Activated T-helper 9 cell treated with anti-CD3 and anti-CD28 coated beads, Interleukin-2, amount 50 U/mL, for 16 hours (primary cell): ENCODE data around the gene AKT1.
"Not testable (repeated sequence)": the region's sequence is repeated elsewhere in the genome, so short reads cannot be mapped to it uniquely, and the experiment has no call there.

Experiments used
- DNase-seq: peaks from one replicate; pipeline ENCODE4 v3.0.0-alpha.2; 2020; ENCODE audit warnings: low read depth

AKT1 gene

DNA sequence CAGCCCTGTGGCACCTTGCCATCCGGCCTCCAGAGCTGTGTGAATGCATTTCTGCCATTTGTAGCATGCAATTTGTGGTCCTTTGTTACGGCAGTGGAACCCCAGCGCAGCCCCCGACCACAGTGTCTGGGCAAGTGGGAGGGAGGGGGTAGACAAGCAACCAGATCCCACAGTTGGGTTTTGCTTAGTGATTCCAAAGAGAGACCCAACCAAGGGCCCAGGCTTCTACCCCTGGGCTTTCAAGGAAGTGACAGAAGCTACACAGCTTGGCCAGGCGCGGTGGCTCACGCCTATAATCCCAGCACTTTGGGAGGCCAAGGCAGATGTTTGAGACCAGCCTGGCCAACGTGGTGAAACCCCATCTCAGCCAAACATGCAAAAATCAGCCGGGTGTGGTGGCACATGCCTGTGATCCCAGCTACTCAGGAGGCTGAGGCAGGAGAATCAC lies 23.2 kb upstream of the AKT1 start:
- no peak for DNase-seq

- no peak for DNase-seq
Observed at GRCh38 chr14:104817930-104818713, 22.6 kb upstream of the AKT1 start.

- no peak for DNase-seq
Observed at GRCh38 chr14:104816616-104816884, 21.0 kb upstream of the AKT1 start.

DNA sequence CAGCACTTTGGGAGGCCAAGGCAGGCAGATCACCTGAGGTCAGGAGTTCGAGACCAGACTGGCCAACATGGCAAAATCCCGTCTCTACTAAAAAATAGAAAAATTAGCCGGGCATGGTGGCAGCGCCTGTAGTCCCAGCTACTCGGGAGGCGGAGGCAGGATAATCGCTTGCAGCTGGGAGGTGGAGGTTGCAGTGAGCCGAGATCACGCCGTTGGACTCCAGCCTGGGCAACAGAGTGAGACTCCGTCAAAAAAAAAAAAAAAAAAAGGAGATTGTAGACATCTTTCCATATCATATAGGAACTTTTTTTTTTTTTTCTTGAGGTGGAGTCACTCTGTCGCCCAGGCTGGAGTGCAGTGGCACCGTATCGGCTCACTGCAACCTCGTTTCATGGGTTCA lies 19.2 kb upstream of the AKT1 start:
- DNase-seq, result not testable (repeated sequence)

- DNase-seq, result no peak
Observed at GRCh38 chr14:104813286-104813685, 17.7 kb upstream of the AKT1 start.

GRCh38 chr14:104810316-104810715 lies 14.8 kb upstream of the AKT1 start:
- DNase-seq, result no peak

GRCh38 chr14:104808456-104808855 lies 12.9 kb upstream of the AKT1 start:
- no peak for DNase-seq

DNA sequence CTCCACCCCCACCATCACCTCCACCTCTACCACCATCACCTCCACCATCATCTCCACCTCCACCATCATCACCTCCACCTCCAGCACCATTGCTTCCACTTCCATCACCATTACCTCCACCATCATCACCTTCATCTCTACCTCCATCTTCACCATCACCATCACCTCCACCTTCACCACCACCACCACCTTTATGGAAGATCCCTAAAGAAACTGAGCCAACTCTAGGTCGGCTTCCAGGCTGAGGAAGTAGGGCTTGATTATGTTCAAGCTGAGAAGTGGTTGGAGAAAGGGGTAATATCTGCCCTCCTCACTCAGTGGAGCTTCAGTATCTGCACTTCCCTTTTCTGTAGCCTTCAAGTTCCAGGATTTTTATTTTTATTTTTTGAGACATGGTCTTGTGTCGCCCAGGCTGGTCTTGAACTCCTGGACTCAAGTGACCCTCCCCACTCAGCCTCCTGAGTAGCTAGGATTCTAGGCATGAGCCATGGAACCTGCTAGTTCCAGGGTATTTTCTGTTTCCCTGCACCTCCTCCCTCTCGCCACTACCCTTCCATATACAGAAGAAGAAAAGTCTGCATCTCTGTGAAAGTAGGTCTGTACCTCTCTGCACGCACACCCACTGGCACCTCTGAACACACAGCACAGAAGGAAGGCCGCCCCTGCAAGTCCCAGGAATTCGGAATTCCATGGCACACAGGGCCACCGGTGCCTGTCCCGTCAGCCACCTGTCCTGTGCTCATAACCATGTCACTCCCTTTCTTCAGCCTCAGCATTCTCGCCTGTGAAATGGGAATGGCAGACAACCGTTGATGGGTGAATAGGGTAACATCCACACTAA lies 11.3 kb upstream of the AKT1 start:
- DNase-seq, result no peak

DNA sequence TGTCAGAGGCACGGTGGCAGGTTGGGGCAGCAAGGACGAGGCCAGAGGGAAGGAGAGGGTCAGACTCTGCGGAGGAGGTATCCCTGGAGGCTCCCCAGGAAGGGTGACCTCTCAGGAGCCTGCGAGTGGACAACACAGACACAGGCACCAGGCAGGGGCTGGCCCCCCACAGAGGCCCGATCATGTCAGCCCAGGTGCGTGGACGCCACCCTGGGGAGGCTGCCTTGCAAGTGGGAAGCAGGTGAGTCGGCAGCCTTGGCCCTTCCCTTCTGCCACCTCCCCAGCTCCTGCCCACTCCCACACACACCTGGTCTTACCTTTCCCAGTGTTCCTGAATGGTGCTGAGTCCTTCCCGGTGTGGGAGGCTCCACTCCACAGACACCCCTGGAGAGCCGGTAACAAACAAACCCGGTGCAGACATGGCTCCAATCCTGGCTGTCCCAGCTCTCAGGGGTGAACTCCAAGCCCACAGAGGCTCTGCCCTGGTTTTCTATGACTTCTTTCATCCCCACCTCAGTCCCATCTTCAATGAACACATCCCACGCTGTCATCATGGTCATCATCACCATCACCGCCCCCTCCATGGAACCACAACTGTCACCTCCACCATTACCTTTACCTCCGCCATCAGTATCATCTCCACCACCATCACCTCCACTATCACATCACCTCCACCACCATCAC lies 10.5 kb upstream of the AKT1 start:
- DNase-seq, result no peak

DNA sequence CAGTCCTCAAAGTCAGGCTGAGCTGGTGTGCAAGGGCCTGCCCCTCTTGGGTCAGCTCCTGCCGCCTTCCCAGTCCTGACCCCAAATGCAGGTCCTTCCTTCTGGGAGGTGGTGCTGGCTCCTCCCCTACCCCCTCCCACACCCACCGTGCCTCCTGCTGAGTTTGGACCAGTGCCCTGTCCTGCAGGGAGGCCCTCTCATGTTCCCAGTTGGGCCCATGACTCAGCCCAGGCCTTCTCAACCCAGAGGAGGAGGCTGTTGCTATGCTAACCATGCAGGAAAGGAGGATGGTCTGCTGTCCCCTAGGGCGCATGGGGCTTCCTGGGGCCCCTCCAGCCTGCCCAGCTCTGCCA lies 9.8 kb upstream of the AKT1 start:
- no peak for DNase-seq

- DNase-seq, result no peak
Observed at GRCh38 chr14:104804481-104805325, 9.2 kb upstream of the AKT1 start.

DNA sequence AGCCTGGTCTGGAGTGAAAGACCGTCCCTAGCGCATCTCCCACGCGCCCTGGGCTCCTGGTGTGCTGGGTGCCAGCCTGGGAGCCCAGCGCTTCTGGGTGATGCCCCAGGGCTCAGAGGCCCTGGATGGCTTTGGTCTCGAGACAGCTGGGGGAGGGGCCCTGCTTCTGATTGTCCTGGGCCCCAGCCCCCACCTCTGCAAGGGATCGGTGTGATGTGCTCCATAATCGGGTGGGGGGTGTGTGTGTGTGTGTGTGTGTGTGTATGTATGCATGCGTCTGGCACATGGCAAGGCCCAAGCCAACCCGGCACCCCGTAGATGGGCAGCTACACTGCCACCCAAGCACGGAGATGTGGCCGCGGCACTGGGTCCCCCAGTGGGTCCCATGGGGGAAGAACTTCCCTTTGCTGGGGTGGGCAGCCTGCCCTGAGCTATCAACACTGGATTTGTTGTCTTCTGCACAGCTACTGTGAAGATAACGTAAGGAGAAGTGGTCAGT lies 8.4 kb upstream of the AKT1 start:
- no peak for DNase-seq

DNA sequence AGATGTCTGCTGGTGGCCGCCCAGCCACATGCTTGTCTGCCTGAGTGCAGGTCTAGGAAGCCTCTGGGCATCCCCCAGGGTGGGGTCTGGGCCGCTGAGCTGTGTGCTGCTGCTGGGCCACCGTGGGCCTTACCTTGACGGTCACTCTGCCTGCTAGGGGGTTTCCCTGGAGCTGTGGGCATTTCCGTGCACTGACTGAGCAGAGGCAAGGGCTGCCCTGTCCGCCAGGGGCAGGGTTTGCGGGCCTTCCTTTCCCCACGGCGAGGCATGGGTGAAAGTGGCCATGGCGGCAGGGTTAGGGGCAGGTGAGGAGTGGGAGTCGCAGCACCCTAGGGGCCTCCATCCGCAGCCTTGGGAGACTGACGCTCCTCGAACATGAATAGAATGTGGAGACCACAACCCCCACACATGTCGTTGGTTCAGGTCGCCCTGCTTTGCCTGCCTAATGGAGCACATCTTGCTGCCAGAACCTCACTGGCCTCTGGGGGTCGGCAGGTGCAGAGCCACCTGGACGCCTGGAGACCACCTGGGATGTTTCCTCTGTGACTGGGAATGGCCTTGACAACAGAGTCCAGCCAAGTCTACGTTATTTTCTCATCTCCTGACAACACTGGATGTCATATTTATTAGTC lies 7.8 kb upstream of the AKT1 start:
- no peak for DNase-seq

GRCh38 chr14:104802394-104803184 lies 7.0 kb upstream of the AKT1 start:
- DNase-seq, result no peak

DNA sequence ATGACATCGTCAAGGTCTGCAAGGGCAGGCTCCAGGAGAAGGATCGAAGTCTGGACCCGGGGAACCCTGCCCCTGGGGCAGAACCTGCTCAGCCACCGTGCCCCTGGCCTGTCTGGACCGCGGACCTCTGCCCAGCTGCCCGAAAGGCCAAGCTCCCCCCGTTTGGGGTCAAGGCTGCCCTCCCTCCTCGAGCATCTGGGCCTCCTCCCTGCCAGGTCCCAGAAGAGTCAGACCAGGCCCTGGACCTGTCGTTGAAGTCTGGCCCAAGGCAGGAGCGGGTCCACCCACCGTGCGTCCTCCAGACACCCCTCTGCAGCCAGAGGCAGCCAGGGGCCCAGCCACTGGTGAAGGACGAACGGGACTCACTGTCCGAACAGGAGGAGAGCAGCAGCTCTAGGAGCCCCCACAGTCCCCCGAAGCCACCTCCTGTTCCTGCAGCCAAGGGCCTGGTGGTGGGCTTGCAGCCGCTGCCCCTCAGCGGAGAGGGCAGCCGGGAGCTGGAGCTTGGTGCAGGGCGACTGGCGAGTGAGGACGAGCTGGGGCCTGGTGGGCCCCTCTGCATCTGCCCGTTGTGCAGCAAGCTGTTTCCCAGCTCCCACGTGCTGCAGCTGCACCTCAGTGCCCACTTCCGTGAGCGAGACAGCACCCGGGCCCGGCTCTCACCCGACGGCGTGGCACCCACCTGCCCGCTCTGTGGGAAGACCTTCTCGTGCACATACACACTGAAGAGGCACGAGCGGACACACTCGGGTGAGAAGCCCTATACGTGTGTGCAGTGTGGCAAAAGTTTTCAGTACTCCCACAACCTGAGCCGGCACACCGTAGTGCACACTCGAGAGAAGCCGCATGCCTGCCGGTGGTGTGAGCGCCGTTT lies 6.2 kb upstream of the AKT1 start:
- no peak for DNase-seq

GRCh38 chr14:104800771-104801519 lies 5.4 kb upstream of the AKT1 start, which contains the start of gene ZBTB42:
Gene ZBTB42 (plus strand): TSS chr14:104801101. CDS start chr14:104801198, 97 bp downstream.
- DNase-seq, result peak; percentile 51

GRCh38 chr14:104800015-104800770 lies 4.6 kb upstream of the AKT1 start:
- peak; percentile 75 for DNase-seq
